Osteoblast (primary cell): ENCODE results near the gene GPALPP1. TPM values are rescaled to one million over a fixed set of nuclear protein-coding genes. Genes with fewer than 3 reads are reported as not detected.
A peak's percentile ranks its signal among the peaks of the same experiment; 100 is the strongest.

ENCODE experiments used
- DNase-seq: peaks from one replicate; pipeline ENCODE4 v3.0.0; 2011; ENCODE audit warnings: low spot score, mixed read lengths; ENCODE audit not compliant: insufficient read length; ENCODE audit errors: missing footprints
- H2AFZ ChIP-seq: 2 replicates; pipeline ENCODE4 v1.6.0; 2011; ENCODE audit warnings: mild to moderate bottlenecking, low read length
- H3K27ac ChIP-seq: 2 replicates; pipeline ENCODE4 v1.5.1; 2011; ENCODE audit warnings: mild to moderate bottlenecking, low read depth, low read length, moderate library complexity
- H3K27me3 ChIP-seq: 2 replicates; pipeline ENCODE4 v1.6.0; 2012; ENCODE audit warnings: mild to moderate bottlenecking, control low read depth, inconsistent platforms, low read length, moderate library complexity; ENCODE audit not compliant: insufficient read depth
- H3K36me3 ChIP-seq: 2 replicates; pipeline ENCODE4 v1.5.1; 2011; ENCODE audit warnings: mild to moderate bottlenecking, low read length, control low read depth, moderate library complexity; ENCODE audit not compliant: insufficient read depth
- H3K4me1 ChIP-seq: 2 replicates; pipeline ENCODE4 v1.5.1; 2011; ENCODE audit warnings: mild to moderate bottlenecking, low read length, control low read depth, moderate library complexity; ENCODE audit not compliant: insufficient read depth
- H3K4me2 ChIP-seq: 2 replicates; pipeline ENCODE4 v1.6.0; 2011; ENCODE audit warnings: mild to moderate bottlenecking, low read length; ENCODE audit not compliant: insufficient read depth
- H3K4me3 ChIP-seq: fragments of 200-600 bp; sonication (generic); 3 replicates; pipeline ENCODE4 v1.5.1; 2012; ENCODE audit warnings: mild to moderate bottlenecking, low read length, inconsistent platforms; ENCODE audit not compliant: insufficient read depth
- H3K79me2 ChIP-seq: 2 replicates; pipeline ENCODE4 v1.6.0; 2012; ENCODE audit warnings: mild to moderate bottlenecking, low read length, control low read depth, inconsistent platforms; ENCODE audit not compliant: insufficient read depth
- H3K9me3 ChIP-seq: 2 replicates; pipeline ENCODE4 v1.5.1; 2011; ENCODE audit warnings: low read depth, low read length, control low read depth
- H4K20me1 ChIP-seq: 2 replicates; pipeline ENCODE4 v1.6.0; 2012; ENCODE audit warnings: mild to moderate bottlenecking, low read length, control low read depth; ENCODE audit not compliant: insufficient read depth
- total RNA-seq: library from RNA; depleted of rRNA; stranded (reverse); fragments of >200 nt; gene quantifications from 2 replicates; pipeline ENCODE4 v1.2.3, GENCODE V29; 2012
- TF ChIP-seq, protein P1 (sequence below): IDR thresholded peaks from 2 replicates; pipeline ENCODE4 v1.5.1; 2011; ENCODE audit warnings: mild to moderate bottlenecking, low read depth, low read length, moderate library complexity; ENCODE audit errors: extremely low read depth

The GPALPP1 gene
- total RNA-seq, 1 donor = 25.0 TPM

DNA sequence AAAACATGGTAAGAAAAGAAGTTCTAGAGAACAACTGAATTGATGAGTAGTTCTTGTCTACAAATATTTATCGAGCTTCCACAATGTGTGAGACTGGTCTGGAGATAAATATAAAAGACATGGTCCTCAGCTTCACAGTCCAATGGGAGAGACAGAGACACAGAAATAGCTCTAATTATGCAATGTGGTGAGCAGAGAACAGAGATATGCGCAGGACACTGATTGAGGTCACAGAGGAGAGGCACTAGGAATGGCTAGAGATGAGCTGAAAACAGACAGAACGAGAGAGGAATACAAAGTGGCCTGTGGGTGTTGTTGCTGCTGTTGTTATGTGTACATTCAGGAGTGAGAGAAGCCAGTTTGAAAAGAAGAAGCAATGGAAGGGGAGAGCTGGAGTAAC, 53.2 kb downstream of the GPALPP1 start:
- no peaks in the 10 kb centered on the region for H3K79me2 ChIP-seq
- TF ChIP-seq, protein P1, sequence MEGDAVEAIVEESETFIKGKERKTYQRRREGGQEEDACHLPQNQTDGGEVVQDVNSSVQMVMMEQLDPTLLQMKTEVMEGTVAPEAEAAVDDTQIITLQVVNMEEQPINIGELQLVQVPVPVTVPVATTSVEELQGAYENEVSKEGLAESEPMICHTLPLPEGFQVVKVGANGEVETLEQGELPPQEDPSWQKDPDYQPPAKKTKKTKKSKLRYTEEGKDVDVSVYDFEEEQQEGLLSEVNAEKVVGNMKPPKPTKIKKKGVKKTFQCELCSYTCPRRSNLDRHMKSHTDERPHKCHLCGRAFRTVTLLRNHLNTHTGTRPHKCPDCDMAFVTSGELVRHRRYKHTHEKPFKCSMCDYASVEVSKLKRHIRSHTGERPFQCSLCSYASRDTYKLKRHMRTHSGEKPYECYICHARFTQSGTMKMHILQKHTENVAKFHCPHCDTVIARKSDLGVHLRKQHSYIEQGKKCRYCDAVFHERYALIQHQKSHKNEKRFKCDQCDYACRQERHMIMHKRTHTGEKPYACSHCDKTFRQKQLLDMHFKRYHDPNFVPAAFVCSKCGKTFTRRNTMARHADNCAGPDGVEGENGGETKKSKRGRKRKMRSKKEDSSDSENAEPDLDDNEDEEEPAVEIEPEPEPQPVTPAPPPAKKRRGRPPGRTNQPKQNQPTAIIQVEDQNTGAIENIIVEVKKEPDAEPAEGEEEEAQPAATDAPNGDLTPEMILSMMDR = no peak
- H4K20me1 ChIP-seq = no peaks in the 10 kb centered on the region
- H3K4me3 ChIP-seq = no peak overlapping the region
- H3K9me3 ChIP-seq = no peaks in the 10 kb centered on the region
- H3K4me1 ChIP-seq = peaks cover 2% of the 10 kb centered on the region
- no peak overlapping the region for H3K4me2 ChIP-seq
- no peak overlapping the region for H3K27ac ChIP-seq
- DNase-seq = no peak
- no peaks in the 10 kb centered on the region for H3K36me3 ChIP-seq
- H3K27me3 ChIP-seq = no peaks in the 10 kb centered on the region
- no peak overlapping the region for H2AFZ ChIP-seq

DNA sequence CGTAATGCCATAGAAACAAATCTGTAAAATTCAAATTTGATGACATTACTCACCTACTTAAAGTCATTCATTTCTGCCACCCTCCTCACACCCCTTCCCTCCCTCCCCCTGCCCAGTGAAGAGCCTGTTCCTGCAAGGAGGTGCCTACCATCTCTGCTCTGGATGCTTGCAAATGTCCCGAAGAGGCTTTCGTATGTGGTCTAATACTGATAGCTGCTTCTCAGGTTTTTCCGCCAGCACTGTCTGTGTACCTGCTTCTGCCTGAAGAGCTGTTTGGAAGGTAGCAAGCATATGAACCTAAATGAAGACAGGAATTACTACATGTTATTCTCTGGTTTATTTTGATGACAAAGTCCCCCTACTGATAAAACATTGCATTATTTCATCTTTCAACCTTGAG, 57.1 kb downstream of the GPALPP1 start:
- DNase-seq = no peak
- Histone ChIP-seq H3K27ac (no peak overlapping the region), H2AFZ (peak overlapping the region; percentile 80), H3K27me3 (no peaks in the 10 kb centered on the region), H3K4me1 (peaks cover 9% of the 10 kb centered on the region), H4K20me1 (no peaks in the 10 kb centered on the region), H3K36me3 (no peaks in the 10 kb centered on the region), H3K79me2 (no peaks in the 10 kb centered on the region), H3K4me3 (peak overlapping the region; percentile 66), H3K4me2 (peak overlapping the region; percentile 83), H3K9me3 (no peaks in the 10 kb centered on the region)
- TF ChIP-seq, protein P1 = no peak

GRCh38 chr13:45047394-45048310, 58.3 kb downstream of the GPALPP1 start:
- Histone ChIP-seq H3K27me3 (no peaks in the 10 kb centered on the region), H3K36me3 (no peaks in the 10 kb centered on the region), H3K79me2 (no peaks in the 10 kb centered on the region), H2AFZ (peak overlapping the region; percentile 80), H4K20me1 (no peaks in the 10 kb centered on the region), H3K4me1 (peaks cover 9% of the 10 kb centered on the region), H3K4me2 (peak overlapping the region; percentile 83), H3K4me3 (peak overlapping the region; percentile 66), H3K27ac (no peak overlapping the region), H3K9me3 (no peaks in the 10 kb centered on the region)
- peak; percentile 88 for DNase-seq
- TF ChIP-seq, protein P1 = peak; percentile 98

DNA sequence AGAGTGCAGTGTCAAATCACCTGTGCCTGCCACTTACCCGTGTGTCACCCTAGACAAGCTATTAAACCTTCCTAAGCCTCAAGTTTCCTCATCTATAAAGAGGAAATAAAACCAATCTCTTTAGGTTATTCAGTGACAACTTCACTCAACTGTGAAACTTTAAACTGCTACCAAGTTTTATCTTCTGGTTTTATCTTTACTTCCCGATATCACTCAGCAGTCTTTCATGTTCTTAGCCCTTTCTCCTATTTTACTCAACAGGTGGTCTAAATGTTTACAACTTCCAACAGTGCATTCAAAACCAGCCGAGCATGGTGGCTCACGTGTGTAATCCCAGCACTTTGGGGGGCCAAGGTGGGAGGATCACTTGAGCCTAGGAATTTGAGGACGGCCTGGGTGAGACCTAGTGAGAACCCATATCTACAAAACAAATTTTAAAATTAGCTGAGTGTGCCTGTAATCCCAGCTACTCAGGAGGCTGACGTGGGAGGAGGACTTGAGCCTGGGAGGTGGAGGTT, 59.6 kb downstream of the GPALPP1 start:
- no peak overlapping the region for H3K27ac ChIP-seq
- H3K36me3 ChIP-seq = no peaks in the 10 kb centered on the region
- TF ChIP-seq, protein P1 = no peak
- no peak overlapping the region for H3K4me3 ChIP-seq
- H4K20me1 ChIP-seq = no peaks in the 10 kb centered on the region
- H3K4me1 ChIP-seq = peaks cover 9% of the 10 kb centered on the region
- DNase-seq = no peak
- H3K27me3 ChIP-seq = no peaks in the 10 kb centered on the region
- no peaks in the 10 kb centered on the region for H3K9me3 ChIP-seq
- H3K4me2 ChIP-seq = no peak overlapping the region
- H3K79me2 ChIP-seq = no peaks in the 10 kb centered on the region
- H2AFZ ChIP-seq = no peak overlapping the region
